ENCODE results near the gene SRP19. TPM values are rescaled to one million over a fixed set of nuclear protein-coding genes. Genes with fewer than 3 reads are reported as not detected.

The SRP19 gene
- total and polyA plus RNA-seq, 9 of the 15 experiments (the other 6 are each of a cell fraction or from before 2014, with no cell fraction given) = 52.3 to 357 (median 146) TPM

DNA sequence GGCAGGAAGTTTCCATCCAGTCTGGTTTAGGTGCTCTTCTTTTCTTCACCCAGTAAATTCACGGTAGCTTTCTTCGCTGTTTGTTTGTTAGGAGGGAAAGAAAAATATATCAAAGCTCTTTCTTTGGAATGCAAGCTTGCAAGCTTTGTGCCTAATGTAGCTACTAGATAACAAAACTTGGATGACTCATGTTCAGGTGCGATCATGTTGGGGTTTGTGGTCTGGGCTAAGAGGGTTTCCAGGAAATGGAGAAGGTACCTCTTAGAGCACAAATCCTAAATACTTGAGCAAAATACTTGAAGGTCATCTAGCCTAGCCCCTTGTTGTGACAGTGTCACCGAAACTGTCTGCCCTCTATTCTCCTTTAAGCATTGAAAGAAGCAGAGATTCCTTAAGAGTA is 17.7 kb downstream of the SRP19 start (continued):
- no peak for TF ChIP-seq RB1 (IDR thresholded peaks at IDR 0.05; ENCODE audit: low read depth)
- no peak for TF ChIP-seq ATF1 (CRISPR knock-in tag; IDR thresholded peaks at IDR 0.05)
- TF ChIP-seq ATF1 (tag; IDR thresholded peaks at IDR 0.05) = no peak
- TF ChIP-seq, protein P1, sequence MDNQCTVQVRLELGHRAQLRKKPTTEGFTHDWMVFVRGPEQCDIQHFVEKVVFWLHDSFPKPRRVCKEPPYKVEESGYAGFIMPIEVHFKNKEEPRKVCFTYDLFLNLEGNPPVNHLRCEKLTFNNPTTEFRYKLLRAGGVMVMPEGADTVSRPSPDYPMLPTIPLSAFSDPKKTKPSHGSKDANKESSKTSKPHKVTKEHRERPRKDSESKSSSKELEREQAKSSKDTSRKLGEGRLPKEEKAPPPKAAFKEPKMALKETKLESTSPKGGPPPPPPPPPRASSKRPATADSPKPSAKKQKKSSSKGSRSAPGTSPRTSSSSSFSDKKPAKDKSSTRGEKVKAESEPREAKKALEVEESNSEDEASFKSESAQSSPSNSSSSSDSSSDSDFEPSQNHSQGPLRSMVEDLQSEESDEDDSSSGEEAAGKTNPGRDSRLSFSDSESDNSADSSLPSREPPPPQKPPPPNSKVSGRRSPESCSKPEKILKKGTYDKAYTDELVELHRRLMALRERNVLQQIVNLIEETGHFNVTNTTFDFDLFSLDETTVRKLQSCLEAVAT (IDR thresholded peaks at IDR 0.05) = peak in 1 of 2 experiments; percentile 88; a peak in 2 of 4 replicates
- TF ChIP-seq, protein P2, sequence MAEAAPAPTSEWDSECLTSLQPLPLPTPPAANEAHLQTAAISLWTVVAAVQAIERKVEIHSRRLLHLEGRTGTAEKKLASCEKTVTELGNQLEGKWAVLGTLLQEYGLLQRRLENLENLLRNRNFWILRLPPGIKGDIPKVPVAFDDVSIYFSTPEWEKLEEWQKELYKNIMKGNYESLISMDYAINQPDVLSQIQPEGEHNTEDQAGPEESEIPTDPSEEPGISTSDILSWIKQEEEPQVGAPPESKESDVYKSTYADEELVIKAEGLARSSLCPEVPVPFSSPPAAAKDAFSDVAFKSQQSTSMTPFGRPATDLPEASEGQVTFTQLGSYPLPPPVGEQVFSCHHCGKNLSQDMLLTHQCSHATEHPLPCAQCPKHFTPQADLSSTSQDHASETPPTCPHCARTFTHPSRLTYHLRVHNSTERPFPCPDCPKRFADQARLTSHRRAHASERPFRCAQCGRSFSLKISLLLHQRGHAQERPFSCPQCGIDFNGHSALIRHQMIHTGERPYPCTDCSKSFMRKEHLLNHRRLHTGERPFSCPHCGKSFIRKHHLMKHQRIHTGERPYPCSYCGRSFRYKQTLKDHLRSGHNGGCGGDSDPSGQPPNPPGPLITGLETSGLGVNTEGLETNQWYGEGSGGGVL (CRISPR knock-in tag; IDR thresholded peaks at IDR 0.05) = no peak
- no peak for TF ChIP-seq CCAR2 (IDR thresholded peaks at IDR 0.05; ENCODE audit: low read depth, low read length)
- no peak for TF ChIP-seq EHMT2 (IDR thresholded peaks at IDR 0.05)
- peak; percentile 96 for TF ChIP-seq JUND (IDR thresholded peaks at IDR 0.05; ENCODE audit: borderline replicate concordance, low read depth, low read length)
- TF ChIP-seq JUND (tag; IDR thresholded peaks at IDR 0.05; ENCODE audit: borderline replicate concordance, low read depth, low read length) = peak; percentile 97; the same call in 2 of the 3 replicates
- TF ChIP-seq THRAP3 (IDR thresholded peaks at IDR 0.05; ENCODE audit: borderline replicate concordance) = no peak
- TF ChIP-seq ZNF561 (CRISPR knock-in tag; conservative IDR thresholded peaks at IDR 0.05) = no peak
- TF ChIP-seq, protein P3, sequence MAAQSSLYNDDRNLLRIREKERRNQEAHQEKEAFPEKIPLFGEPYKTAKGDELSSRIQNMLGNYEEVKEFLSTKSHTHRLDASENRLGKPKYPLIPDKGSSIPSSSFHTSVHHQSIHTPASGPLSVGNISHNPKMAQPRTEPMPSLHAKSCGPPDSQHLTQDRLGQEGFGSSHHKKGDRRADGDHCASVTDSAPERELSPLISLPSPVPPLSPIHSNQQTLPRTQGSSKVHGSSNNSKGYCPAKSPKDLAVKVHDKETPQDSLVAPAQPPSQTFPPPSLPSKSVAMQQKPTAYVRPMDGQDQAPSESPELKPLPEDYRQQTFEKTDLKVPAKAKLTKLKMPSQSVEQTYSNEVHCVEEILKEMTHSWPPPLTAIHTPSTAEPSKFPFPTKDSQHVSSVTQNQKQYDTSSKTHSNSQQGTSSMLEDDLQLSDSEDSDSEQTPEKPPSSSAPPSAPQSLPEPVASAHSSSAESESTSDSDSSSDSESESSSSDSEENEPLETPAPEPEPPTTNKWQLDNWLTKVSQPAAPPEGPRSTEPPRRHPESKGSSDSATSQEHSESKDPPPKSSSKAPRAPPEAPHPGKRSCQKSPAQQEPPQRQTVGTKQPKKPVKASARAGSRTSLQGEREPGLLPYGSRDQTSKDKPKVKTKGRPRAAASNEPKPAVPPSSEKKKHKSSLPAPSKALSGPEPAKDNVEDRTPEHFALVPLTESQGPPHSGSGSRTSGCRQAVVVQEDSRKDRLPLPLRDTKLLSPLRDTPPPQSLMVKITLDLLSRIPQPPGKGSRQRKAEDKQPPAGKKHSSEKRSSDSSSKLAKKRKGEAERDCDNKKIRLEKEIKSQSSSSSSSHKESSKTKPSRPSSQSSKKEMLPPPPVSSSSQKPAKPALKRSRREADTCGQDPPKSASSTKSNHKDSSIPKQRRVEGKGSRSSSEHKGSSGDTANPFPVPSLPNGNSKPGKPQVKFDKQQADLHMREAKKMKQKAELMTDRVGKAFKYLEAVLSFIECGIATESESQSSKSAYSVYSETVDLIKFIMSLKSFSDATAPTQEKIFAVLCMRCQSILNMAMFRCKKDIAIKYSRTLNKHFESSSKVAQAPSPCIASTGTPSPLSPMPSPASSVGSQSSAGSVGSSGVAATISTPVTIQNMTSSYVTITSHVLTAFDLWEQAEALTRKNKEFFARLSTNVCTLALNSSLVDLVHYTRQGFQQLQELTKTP (IDR thresholded peaks at IDR 0.05; ENCODE audit: low read depth in 1 of 2, partially characterized antibody in 2 of 2) = no peak
- TF ChIP-seq, protein P4, sequence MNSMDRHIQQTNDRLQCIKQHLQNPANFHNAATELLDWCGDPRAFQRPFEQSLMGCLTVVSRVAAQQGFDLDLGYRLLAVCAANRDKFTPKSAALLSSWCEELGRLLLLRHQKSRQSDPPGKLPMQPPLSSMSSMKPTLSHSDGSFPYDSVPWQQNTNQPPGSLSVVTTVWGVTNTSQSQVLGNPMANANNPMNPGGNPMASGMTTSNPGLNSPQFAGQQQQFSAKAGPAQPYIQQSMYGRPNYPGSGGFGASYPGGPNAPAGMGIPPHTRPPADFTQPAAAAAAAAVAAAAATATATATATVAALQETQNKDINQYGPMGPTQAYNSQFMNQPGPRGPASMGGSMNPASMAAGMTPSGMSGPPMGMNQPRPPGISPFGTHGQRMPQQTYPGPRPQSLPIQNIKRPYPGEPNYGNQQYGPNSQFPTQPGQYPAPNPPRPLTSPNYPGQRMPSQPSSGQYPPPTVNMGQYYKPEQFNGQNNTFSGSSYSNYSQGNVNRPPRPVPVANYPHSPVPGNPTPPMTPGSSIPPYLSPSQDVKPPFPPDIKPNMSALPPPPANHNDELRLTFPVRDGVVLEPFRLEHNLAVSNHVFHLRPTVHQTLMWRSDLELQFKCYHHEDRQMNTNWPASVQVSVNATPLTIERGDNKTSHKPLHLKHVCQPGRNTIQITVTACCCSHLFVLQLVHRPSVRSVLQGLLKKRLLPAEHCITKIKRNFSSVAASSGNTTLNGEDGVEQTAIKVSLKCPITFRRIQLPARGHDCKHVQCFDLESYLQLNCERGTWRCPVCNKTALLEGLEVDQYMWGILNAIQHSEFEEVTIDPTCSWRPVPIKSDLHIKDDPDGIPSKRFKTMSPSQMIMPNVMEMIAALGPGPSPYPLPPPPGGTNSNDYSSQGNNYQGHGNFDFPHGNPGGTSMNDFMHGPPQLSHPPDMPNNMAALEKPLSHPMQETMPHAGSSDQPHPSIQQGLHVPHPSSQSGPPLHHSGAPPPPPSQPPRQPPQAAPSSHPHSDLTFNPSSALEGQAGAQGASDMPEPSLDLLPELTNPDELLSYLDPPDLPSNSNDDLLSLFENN (IDR thresholded peaks at IDR 0.05; ENCODE audit: low read depth in 2 of 2, low read length in 2 of 2) = no peak
- TF ChIP-seq ZNF23 (CRISPR knock-in tag; IDR thresholded peaks at IDR 0.05) = no peak
- TF ChIP-seq ZNF212 (CRISPR knock-in tag; IDR thresholded peaks at IDR 0.05) = no peak
- TF ChIP-seq TAL1 (IDR thresholded peaks at IDR 0.05) = peak; percentile 78
- no peak for TF ChIP-seq DMBX1 (CRISPR knock-in tag; IDR thresholded peaks at IDR 0.05; ENCODE audit: borderline replicate concordance)
- TF ChIP-seq ATF7 (IDR thresholded peaks at IDR 0.05) = peak; percentile 55; the same call in 1 of the 2 replicates
- peak; percentile 52 to 91; a peak in 3 of 4 replicates for TF ChIP-seq RCOR1 (IDR thresholded peaks at IDR 0.05; ENCODE audit: borderline replicate concordance in 1 of 2, low read depth in 2 of 2, low read length in 2 of 2)
- no peak for TF ChIP-seq ZNF77 (CRISPR knock-in tag; IDR thresholded peaks at IDR 0.05)
